Inferior parietal cortex (tissue), 1 donor: ENCODE results near the gene CHM.
"Not testable (repeated sequence)": the region's sequence is repeated elsewhere in the genome, so short reads cannot be mapped to it uniquely, and the experiment has no call there.

ENCODE experiments used
- DNase-seq: peaks from one replicate; pipeline ENCODE4 v3.0.0-alpha.2; 2016; ENCODE audit errors: extremely low spot score

CHM gene

GRCh38 chrX:85995641-85996040 is 51.7 kb downstream of the CHM start:
- no peak for DNase-seq

GRCh38 chrX:85994797-85995196 is 52.6 kb downstream of the CHM start:
- DNase-seq = no peak

DNA sequence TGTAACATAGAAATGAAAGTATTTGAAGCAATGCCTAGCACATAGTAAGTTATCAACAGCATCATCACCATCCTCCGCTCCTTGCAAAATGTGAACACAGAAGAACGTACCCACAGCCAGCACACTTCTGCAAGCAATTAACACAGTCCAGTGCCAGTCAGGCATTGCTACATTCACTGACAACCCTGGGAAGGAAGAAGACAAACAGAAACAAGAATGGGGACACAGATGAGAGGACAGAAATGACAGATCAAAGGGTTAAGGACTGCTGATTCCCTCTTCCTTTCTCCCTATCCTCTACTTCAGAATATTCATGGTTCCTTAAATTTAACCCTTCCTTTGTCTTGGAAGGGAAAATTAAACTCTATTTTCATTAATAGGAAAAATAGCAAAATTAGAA is 53.1 kb downstream of the CHM start:
- DNase-seq = no peak

DNA sequence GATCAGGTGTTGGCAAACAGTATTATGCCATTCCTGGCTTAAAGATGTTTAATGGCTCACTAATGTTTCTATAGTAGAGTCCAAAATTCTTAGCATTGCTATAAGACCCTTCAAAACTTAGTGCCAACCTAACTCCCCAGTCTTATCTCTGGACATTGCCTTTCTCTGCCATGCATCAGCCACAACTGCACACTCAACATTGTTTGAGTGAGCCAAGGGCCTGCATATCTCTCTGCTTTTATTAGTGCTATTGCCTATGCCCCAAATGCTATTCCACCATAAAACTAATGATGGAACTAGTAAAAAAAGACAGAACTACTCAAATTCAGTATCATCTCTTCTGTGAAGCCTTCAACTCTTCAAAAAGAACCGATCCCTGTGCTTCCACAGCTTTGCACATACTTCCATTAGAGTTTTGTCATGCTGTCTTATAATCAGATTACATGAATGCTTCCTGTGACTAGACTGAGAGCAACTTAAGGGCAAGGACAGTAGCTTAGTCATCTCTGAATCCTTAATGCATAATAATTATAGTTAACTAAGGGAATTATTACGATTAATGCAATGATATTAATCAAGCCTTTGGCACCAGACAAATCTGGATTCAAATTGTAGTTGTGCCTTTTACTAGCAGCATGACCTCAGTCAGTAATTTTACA is 53.7 kb downstream of the CHM start:
- no peak for DNase-seq

- DNase-seq = no peak
Observed at GRCh38 chrX:85992811-85993229, 54.5 kb downstream of the CHM start.

DNA sequence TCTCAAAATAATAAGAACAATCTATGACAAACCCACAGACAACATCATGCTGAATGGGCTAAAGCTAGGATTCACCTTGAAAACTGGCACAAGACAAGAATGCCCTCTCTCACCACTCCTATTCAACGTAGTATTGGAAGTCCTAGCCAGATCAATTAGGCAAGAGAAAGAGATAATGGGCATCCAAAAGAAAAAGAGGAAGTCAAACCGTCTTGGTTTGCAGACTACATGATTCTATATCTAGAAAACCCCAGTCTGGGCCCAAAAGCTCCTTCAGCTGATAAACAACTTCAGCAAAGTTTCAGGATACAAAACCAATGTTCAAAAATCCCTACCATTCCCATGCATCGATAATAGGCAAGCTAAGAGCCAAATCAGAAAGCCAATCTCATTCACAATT is 59.0 kb downstream of the CHM start:
- no peak for DNase-seq

- DNase-seq = no peak
Observed at GRCh38 chrX:85980286-85980685, 67.1 kb downstream of the CHM start.

- no peak for DNase-seq
Observed at GRCh38 chrX:85977218-85977617, 70.1 kb downstream of the CHM start.

- not testable (repeated sequence) for DNase-seq
Observed at GRCh38 chrX:85972351-85972750, 75.0 kb downstream of the CHM start.

- no peak for DNase-seq
Observed at GRCh38 chrX:85964744-85965143, 82.6 kb downstream of the CHM start.

- peak; percentile 25 for DNase-seq
Observed at GRCh38 chrX:85963736-85964135, 83.6 kb downstream of the CHM start.

- no peak for DNase-seq
Observed at GRCh38 chrX:85955510-85955909, 91.8 kb downstream of the CHM start.

GRCh38 chrX:85944751-85945150 is 102.6 kb downstream of the CHM start:
- DNase-seq = not testable (repeated sequence)

- DNase-seq = no peak
Observed at GRCh38 chrX:85941275-85941674, 106.1 kb downstream of the CHM start.

- not testable (repeated sequence) for DNase-seq
Observed at GRCh38 chrX:85939942-85940341, 107.4 kb downstream of the CHM start.

- DNase-seq = not testable (repeated sequence)
Observed at GRCh38 chrX:85934399-85934798, 113.0 kb downstream of the CHM start.

DNA sequence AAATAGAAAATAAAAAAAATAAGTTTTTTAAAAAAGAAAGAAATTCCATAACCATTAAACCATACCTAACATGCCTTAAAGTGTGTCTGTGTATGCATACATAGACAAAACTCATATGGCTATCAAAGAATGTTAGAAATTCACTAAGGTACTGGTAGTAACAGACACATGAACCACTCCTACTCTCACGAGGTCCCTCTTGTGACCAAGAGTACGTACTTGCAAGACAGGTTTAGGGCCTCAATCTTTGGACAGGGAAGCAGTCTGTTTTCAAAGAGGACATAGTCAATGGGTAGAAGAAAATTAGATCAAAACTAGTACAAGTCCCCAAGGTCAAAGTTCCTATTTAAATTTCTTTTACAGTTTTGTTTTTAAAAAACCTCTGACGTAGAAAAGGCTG is 117.3 kb downstream of the CHM start:
- no peak for DNase-seq

DNA sequence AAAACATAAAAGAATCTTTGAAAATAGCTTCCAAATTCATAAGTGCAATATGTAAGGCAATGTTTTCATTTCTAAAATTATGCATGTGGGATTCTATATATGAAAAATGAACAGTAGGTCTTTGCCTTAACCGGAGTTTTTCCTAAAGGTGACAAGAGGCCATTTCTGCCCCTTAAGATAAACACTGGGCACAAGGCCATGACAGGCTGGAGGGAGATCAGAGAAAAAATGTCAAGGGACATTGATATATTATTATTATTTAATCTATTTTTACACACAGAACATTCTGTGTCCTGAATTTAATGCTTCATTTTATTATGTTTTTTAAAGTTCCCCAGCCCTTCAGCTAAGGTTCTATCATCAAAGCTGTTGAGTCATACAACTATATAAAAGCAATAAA is 118.8 kb downstream of the CHM start:
- no peak for DNase-seq

DNA sequence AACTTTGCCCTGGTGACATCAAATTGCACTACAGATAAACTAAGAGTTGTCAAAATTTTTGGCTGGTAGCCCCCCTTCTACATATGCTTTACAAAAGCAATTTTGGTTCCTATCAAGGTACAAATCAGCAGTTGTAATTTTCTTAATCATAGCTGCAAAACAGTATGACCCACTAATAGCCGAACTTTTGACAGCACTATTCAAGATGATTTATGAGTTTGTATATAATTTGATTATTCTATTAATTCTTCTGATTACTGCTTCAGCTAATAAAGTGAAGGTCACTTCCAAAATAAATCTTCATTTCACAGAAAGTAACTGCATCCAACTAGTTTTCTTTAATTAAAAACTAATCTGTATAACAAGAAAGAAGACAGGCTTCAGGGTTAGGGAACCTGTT is 119.6 kb downstream of the CHM start:
- no peak for DNase-seq

- DNase-seq = peak; percentile 9
Observed at GRCh38 chrX:85922821-85923220, 124.5 kb downstream of the CHM start.

GRCh38 chrX:85916656-85917280 is 130.6 kb downstream of the CHM start:
- DNase-seq = not testable (repeated sequence)

- DNase-seq = no peak
Observed at GRCh38 chrX:85914431-85914830, 132.9 kb downstream of the CHM start.

DNA sequence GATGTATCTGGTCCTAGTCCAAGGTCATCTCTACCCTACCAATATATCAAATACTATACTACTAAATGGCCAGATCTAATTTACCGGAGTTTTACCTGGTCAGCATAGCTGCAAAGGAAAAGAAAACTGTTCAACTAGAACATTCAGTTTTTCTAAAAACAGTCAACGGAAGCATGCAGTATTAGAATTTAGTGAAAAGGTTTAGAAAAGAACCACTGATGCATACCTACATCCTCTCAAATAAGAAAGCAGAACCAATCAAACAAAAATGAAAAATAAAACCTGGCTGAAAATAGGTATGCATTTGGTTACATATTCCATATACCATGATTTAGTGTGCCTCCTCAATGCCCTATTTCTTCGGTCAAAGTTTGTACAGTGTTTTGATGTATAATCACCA is 140.0 kb downstream of the CHM start:
- DNase-seq = no peak

- DNase-seq = no peak
Observed at GRCh38 chrX:85906399-85906798, 141.0 kb downstream of the CHM start.
